ENCODE results near the gene DNAI1. TPM values are rescaled to one million over a fixed set of nuclear protein-coding genes. Genes with fewer than 3 reads are reported as not detected.

The DNAI1 gene
- total RNA-seq = not detected

DNA sequence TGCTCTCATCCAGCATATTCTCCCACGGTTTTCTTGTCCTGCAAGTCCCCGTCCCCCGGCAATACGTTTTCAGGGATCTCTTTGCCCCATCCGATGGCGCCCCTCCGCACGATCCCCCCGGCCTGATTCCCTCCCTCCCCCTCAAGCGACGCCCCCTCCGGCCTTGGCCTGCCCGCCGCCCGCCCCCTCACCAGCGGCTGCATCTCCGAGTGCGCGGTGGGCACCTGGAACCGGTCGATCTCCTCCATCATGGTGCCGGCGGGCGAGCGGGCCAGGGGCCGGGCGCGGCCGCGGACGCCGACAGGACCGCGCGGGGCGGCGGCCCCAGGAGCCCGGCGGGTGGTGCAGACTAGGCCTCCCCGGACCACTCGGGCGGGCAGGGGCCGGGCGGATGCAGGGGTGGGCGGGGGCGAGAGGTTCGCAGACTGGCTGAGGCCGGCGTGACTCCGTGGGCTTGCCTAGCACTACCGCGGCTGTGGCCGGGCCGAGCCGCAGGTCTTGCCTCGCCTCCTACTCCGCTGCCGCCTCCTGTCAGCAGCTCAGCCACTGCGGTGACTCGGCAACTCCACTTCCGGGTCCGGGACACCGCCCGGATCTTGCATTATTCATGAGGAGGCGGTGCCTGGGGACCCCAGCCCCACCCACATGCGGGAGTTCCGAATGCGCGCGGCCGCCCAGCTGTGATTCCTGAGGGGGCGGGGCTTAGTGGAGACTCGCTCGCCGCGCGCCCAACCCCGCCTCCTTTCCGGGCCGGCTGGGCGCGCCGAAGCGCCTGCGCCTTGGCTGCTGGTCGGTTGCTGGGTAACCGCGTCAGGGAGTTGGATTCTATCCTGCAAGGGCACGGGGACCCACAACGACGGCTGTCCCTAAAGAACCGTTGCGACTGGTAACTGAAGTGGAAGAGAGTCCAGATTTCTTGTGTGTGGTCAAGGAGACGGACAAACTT, at the start of gene DNAI1, which contains the start of gene FAM219A:
Gene DNAI1, plus strand, starts transcription at position 793 of the 946 bp plus-strand sequence. CDS start 201 bp downstream, outside the sequence.
Gene FAM219A, minus strand, starts transcription at position 558 of the 946 bp plus-strand sequence. Its CDS starts 307 bp downstream, at position 251.
- Mint-ChIP-seq H3K4me3 (peak within 1 kb of the TSS; percentile 89), H3K36me3 (ENCODE audit: low read depth) (no peaks in the 10 kb centered on the region), H3K27ac (peak within 1 kb of the TSS; percentile 53), H3K9me3 (no peaks in the 10 kb centered on the region), H3K4me1 (peaks cover 45% of the 10 kb centered on the region), H3K27me3 (peaks cover 13% of the 10 kb centered on the region)
- DNase-seq = peak; percentile 99
- POLR2A ChIA-PET = interaction anchor here (0.6 to 1.0 kb wide), 6 partner anchors 12 to 828 kb away, joined by 3 read pairs; partner anchors contain the start of gene DCTN3
- CTCF ChIA-PET = interaction anchor here (0.7 to 1.0 kb wide), 3 partner anchors 19 to 154 kb away, joined by 3 to 5 read pairs (median 3); partner anchors contain the start of genes MYORG and RPP25L

DNA sequence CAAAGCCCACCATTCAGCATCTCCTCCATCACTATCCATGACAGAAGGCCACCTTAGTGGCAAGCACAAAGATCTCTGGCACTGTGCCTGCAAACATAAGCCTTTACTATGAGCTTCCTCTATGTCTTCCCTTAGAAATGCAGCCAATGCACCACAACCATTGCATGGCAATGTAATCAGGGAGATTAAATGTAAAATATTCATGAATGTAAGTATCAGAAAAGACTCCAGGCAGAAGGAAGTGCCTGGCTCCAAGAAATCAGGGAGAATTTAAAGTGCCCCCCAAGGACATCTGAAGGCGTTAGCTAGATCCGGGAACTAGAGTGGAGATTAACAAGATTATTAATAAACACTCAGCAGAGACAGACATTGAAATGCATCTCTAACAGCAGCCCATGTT, 49.5 kb upstream of the DNAI1 start:
- H3K36me3 Mint-ChIP-seq (ENCODE audit: low read depth) = no peaks in the 10 kb centered on the region
- no peaks in the 10 kb centered on the region for H3K4me1 Mint-ChIP-seq
- no peak overlapping the region for H3K27ac Mint-ChIP-seq
- H3K27me3 Mint-ChIP-seq = no peaks in the 10 kb centered on the region
- H3K4me3 Mint-ChIP-seq = no peak overlapping the region
- no peaks in the 10 kb centered on the region for H3K9me3 Mint-ChIP-seq
- no peak for DNase-seq
- ChIA-PET CTCF (interaction anchor here (0.7 kb wide), 1 partner anchor 30 kb away, joined by 3 read pairs; no protein-coding TSS in a partner anchor), POLR2A (interaction anchor here (0.6 kb wide), 1 partner anchor 27 kb away, joined by 3 read pairs; no protein-coding TSS in a partner anchor)

DNA sequence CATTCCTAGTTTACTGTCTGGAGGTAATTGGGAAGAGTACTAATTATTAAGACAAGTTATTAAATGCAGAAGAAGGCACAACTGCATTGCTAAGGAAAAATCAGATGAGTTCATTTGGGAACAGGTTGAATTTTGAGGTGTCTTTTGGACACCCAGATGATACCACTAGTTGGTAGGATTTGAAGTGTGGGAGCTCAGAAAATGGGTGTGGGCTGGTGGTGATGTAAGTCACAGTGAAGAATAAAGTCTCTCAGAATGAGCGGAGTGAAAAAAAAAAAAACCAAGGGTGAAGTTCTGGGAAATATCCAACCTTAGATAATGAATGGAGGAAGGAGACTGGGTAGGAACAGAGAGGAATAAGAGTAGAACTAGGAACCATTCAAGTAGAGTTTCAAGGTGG, 46.3 kb upstream of the DNAI1 start:
- no peak for DNase-seq
- no peak overlapping the region for H3K27ac Mint-ChIP-seq
- H3K9me3 Mint-ChIP-seq = no peaks in the 10 kb centered on the region
- CTCF ChIA-PET = no interaction called here
- H3K4me1 Mint-ChIP-seq = no peaks in the 10 kb centered on the region
- no peaks in the 10 kb centered on the region for H3K36me3 Mint-ChIP-seq (ENCODE audit: low read depth)
- no peak overlapping the region for H3K4me3 Mint-ChIP-seq
- no peaks in the 10 kb centered on the region for H3K27me3 Mint-ChIP-seq
- POLR2A ChIA-PET = no interaction called here

DNA sequence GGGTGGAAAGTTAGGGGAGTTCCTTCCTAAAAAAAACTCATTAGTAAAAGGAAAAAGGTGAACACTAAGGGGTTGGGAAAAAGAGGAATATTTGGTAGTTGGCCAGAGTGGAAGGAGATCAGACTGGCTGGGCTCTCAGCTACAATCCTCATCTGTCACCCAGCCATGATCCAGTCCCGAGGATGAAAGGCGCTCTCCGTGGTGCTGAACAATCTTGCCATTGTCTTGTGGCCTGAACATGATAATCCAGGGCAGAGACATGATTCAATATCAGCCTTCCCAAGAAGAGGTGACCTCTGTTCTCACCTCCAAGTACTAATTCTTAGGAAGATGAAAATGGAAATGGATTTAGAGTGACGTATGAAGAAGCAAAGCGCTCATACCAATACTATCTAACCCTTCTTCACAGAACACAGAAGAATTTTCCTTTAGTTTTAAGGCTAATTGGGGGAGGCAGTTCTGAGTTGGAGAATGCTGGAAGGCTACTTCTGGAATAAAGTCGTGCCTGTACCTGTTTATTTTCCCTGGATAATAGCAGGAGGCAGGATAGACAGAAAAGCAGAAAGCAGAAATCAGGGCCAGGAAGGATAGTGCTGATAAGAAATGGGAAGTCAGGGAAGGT, 45.3 kb upstream of the DNAI1 start:
- Mint-ChIP-seq H3K4me3 (no peak overlapping the region), H3K27me3 (no peaks in the 10 kb centered on the region), H3K36me3 (ENCODE audit: low read depth) (no peaks in the 10 kb centered on the region), H3K27ac (no peak overlapping the region), H3K4me1 (no peaks in the 10 kb centered on the region), H3K9me3 (no peaks in the 10 kb centered on the region)
- CTCF ChIA-PET = no interaction called here
- DNase-seq = peak; percentile 46
- POLR2A ChIA-PET = no interaction called here

DNA sequence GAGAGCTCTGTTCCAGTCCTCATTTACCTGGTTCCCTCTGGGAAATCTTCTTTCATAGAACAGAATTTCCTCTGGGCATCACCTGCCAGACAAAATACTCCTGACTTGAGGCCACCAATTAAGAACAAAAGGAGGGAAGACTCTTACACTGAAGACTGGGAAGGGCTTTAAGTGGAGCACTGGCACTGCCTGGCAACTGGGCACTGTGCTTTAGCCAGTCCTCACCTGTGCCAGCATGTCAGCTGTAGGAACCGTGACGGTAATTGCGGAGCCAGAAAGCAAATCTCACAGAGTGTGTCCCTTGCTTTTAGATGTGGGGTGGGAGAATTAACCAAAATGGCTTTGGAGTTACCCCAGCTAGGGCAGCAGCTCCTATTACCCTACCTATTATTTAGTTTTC, 40.9 kb upstream of the DNAI1 start:
- Mint-ChIP-seq H3K4me3 (no peak overlapping the region), H3K27me3 (no peaks in the 10 kb centered on the region), H3K36me3 (ENCODE audit: low read depth) (no peaks in the 10 kb centered on the region), H3K27ac (no peak overlapping the region), H3K4me1 (no peaks in the 10 kb centered on the region), H3K9me3 (no peaks in the 10 kb centered on the region)
- POLR2A ChIA-PET = no interaction called here
- no peak for DNase-seq
- CTCF ChIA-PET = interaction anchor here (0.6 to 3.9 kb wide), 3 partner anchors 13 to 254 kb away, joined by 3 to 23 read pairs (median 4); no protein-coding TSS in a partner anchor

DNA sequence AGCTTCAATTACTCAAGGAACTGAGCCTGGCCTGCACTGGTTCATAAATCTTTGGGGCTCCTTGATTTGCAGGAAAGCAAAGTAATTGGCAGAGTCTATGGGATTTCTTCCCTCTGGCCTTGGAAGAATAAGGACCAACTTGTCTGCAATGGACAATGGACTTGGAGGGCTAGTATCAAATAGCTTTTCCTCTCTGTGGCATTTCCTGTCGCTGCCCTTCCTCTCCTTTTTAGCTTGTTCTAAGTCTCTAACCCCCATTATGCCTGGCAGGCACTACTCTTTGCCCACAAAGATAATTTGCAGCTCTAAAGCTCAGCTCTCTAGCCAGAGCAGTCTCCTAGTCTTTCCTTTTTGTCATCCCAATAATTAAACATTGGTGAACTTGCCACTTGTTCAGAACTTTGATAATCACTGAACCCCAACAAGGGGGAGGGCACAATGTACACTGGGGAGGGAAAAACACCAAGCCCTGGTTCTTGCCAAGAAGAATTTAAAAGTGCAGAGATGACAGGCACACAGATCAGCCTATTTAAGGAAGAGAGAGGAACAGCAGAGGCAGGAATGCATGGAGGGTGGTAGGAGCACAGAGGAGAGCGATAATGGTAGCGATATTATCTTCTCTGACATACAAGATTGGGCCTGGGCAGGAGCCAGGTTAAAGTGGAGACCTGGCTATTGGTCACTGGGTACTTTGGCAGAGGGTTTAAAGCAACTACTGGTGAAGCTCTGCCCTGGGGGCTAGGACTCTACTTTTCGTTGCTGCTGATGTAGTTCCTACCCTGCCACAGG, 38.7 kb upstream of the DNAI1 start:
- CTCF ChIA-PET = interaction anchor here (1.3 kb wide), 1 partner anchor 16 kb away, joined by 5 read pairs; no protein-coding TSS in a partner anchor
- H3K27ac Mint-ChIP-seq = no peak overlapping the region

DNA sequence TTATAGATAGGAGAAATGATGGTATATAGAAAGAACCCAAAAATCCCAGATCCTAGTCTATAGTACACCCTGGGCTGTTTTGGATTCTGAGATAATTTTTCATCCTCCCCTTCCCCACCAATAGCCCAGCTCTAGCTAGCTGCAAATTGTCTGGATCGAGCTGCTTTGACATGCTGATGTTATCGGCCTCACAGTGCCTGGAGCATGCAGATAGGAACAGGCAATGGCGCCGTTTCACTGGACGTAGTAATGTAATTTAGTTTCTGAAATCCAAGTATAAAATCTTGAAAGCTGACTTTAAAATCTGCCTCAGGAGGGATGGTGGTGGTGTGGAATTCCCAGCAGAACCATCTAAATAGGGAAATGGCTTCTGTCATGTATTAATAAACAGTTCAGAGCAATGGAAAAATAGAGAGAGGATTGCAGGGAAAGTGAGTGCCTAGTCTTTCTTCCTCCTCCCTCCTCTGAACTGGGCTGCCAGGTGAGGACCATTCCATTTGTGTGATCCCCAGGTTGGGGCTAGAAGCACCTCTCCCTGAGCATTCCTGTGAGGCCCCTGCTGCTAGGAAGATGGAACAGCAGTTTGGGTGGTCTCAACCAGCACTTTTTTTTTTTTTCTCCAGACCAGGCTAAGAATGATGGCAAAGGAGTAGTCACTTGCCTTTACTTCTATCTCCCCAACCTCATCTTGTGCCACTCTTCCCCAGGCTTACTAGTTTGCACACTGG, 32.1 kb upstream of the DNAI1 start:
- no peak overlapping the region for H3K27ac Mint-ChIP-seq
- no peaks in the 10 kb centered on the region for H3K36me3 Mint-ChIP-seq (ENCODE audit: low read depth)
- DNase-seq = no peak
- H3K27me3 Mint-ChIP-seq = no peaks in the 10 kb centered on the region
- H3K9me3 Mint-ChIP-seq = no peaks in the 10 kb centered on the region
- POLR2A ChIA-PET = no interaction called here
- H3K4me1 Mint-ChIP-seq = no peaks in the 10 kb centered on the region
- CTCF ChIA-PET = interaction anchor here (2.8 kb wide), 1 partner anchor 23 kb away, joined by 9 read pairs; no protein-coding TSS in a partner anchor
- no peak overlapping the region for H3K4me3 Mint-ChIP-seq

More for the DNA sequence above, 38.7 kb upstream of the DNAI1 start:
- H3K9me3 Mint-ChIP-seq = no peaks in the 10 kb centered on the region
- H3K36me3 Mint-ChIP-seq (ENCODE audit: low read depth) = no peaks in the 10 kb centered on the region
- no peaks in the 10 kb centered on the region for H3K27me3 Mint-ChIP-seq
- POLR2A ChIA-PET = no interaction called here
- H3K4me3 Mint-ChIP-seq = no peak overlapping the region
- no peaks in the 10 kb centered on the region for H3K4me1 Mint-ChIP-seq
- no peak for DNase-seq

DNA sequence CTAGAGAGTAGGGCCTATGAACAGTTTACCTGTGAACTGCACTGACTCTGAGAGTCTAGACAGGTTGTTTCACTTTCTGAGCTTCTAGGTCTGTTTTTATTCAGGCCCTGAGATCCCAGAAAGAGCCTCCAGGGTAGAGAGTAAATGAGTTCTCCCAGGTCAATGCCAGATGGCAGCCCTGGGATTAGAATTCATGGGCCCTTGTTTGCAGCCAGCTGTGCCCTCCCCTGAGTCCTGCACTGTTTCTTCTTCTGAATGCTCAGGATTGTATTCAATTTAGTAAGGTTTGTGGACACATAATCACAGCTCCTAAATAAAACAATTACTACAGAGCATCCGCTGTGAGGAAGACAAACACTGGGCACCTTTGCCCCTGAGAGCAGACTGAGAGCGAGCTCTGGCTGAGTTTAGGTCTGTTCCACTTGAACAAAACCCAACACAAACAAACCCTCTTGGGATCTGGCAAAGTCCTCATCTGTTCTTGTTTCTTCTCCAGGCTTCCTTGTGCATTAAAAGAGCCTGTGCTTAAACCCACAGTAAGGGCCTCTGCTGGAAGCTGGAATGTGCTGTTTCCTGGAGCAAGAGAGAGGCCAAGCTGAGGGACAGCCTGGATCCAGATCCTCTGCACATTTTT, 30.2 kb upstream of the DNAI1 start:
- H3K4me3 Mint-ChIP-seq = no peak overlapping the region

DNA sequence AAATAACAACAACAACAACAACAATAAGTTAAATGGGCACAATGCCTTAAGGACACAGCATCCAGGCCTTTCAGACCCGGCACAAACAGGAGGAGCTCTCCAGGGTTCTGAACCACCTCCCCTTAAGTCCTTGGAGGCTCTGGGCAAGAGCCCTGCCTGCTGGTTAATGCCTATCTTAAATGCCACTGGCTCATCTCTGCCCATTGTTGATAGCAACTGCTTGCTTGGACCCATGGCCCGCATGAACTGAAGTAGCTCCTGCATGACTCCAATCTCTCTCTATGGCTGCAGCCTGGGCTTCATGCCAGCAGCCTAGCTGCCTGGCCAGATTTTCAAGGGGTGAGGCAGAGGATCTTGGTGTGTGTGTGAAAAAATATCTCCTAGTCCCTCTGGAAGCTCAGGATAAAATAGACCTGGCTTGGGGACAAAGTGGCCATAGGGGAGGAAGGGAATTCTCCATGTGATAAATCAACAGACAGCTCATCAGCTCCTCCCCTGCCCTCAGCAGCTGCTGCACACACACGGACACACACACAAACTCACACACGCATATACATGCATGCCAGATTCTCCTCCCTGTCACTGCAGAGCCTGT, 27.7 kb upstream of the DNAI1 start:
- Mint-ChIP-seq H3K9me3 (no peaks in the 10 kb centered on the region), H3K27me3 (no peaks in the 10 kb centered on the region), H3K27ac (no peak overlapping the region), H3K36me3 (ENCODE audit: low read depth) (no peaks in the 10 kb centered on the region), H3K4me3 (no peak overlapping the region), H3K4me1 (no peaks in the 10 kb centered on the region)
- ChIA-PET POLR2A (no interaction called here), CTCF (interaction anchor here (0.6 to 3.0 kb wide), 3 partner anchors 111 to 652 kb away, joined by 3 to 15 read pairs (median 4); no protein-coding TSS in a partner anchor)
- DNase-seq = peak; percentile 39

More for the DNA sequence above, 30.2 kb upstream of the DNAI1 start:
- Mint-ChIP-seq H3K4me1 (no peaks in the 10 kb centered on the region), H3K36me3 (ENCODE audit: low read depth) (no peaks in the 10 kb centered on the region), H3K27ac (no peak overlapping the region), H3K27me3 (no peaks in the 10 kb centered on the region), H3K9me3 (no peaks in the 10 kb centered on the region)
- CTCF ChIA-PET = interaction anchor here (0.6 to 2.8 kb wide), 3 partner anchors 25 to 154 kb away, joined by 3 to 9 read pairs (median 5); no protein-coding TSS in a partner anchor
- no peak for DNase-seq
- POLR2A ChIA-PET = no interaction called here

DNA sequence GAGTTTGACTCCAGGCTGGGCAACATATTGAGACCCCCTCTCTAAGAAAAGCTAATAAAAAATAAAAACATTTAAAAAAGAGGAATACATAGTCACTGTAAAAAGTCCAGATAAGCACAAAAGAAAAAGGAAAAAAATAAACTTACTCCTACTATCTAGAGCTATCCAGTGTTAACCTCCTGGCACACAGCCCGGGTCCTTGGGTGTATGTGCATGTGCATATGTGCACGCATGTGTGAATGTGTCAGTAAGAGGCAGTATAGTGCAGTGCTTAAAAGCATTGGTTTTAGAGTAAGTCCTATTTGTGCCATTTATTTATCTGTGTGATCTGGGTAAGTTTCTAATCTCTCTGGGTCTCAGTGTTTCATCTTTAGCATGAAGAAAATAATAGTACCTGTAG, 26.9 kb upstream of the DNAI1 start:
- Mint-ChIP-seq H3K9me3 (no peaks in the 10 kb centered on the region), H3K27ac (no peak overlapping the region), H3K27me3 (no peaks in the 10 kb centered on the region), H3K4me3 (no peak overlapping the region), H3K36me3 (ENCODE audit: low read depth) (no peaks in the 10 kb centered on the region), H3K4me1 (no peaks in the 10 kb centered on the region)
- ChIA-PET POLR2A (no interaction called here), CTCF (interaction anchor here (0.6 to 3.0 kb wide), 4 partner anchors 28 to 578 kb away, joined by 3 to 15 read pairs (median 6); no protein-coding TSS in a partner anchor)
- no peak for DNase-seq

Data from activated CD4-positive, alpha-beta memory T cell treated with anti-CD3 and anti-CD28 coated beads, Interleukin-2, amount 10 ng/mL, durations not matched to agents 7 days and 5 days (primary cell).